ENCODE data around the gene PDZD4.

- TF ChIP-seq CTCF (IDR thresholded peaks at IDR 0.05) (no peak), PBX3 (IDR thresholded peaks at IDR 0.05) (no peak), GATA2 (CRISPR knock-in tag; IDR thresholded peaks at IDR 0.05) (no peak), EP300 (IDR thresholded peaks at IDR 0.05; ENCODE audit: borderline replicate concordance in 1 of 2, low read depth in 1 of 2, low read length in 1 of 2) (no peak), REST (IDR thresholded peaks at IDR 0.05; ENCODE audit: low read depth, low read length) (no peak)
These were observed 27.8 kb downstream of the PDZD4 start for GRCh38 chrX:153802513-153803045.
